Activated CD8-positive, alpha-beta memory T cell treated with anti-CD3 and anti-CD28 coated beads, Interleukin-2, amount 50 U/mL, for 24 hours (primary cell): ENCODE measurements around the gene UBE2R2.
"Not testable (repeated sequence)": the region's sequence is repeated elsewhere in the genome, so short reads cannot be mapped to it uniquely, and the experiment has no call there.

Experiments
- DNase-seq: peaks from one replicate; pipeline ENCODE4 v3.0.0-alpha.2; 2020; ENCODE audit errors: extremely low read depth

The UBE2R2 gene

DNA sequence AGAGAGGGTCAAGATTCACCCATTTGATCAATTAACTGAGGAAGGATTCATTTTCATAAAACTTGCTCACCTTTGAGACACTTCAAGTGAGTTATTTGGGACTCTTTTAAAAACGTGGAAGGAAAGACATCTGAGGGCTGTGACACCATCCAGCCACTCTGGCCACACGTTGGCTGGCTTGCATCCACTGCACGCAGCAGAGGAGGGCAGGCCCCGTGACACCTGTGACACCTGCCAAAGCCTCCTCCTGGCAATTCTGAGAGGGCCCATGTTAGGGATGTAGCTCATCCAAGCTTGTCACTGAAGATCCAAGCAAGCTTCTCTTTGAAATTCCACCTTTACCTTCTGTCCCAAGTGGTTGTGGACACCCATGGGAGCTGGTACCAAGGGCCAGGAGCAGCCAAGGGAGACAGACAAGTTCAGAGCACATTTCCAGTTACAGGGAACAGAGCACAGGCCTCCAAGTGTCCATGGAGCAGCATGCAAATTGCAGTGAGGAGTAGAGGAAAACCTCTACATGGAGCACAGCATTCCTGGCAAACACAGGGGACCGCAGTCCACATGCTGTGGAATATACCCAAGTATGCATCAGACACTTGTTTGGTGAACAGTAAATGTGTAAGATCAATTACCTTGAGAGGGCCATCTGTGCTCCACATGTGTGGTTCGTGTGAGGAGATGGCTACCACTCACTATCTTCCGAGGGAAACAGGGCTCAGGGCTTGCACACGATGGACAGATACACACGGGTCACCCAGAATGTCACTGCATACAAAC is 16.8 kb upstream of the UBE2R2 start:
- no peak for DNase-seq

DNA sequence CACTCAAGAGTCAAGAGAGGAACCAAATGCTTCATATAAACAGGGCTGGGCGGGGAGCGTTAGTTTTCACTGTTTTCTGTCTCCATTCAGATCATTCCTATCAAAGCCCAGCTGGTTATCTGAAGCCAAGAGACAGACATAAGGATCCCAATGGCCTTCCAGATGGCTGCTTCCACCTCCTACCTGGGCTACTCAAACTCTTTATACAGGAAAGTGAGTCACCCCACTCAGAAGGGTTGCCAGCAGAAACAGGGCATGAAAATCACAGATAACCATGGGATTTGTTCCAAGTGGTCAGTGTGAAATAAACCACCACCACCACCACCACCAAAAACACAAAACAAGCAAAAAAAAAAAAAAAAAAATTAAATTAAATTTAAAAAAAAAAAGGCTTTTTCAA is 16.1 kb upstream of the UBE2R2 start:
- DNase-seq, result no peak

DNA sequence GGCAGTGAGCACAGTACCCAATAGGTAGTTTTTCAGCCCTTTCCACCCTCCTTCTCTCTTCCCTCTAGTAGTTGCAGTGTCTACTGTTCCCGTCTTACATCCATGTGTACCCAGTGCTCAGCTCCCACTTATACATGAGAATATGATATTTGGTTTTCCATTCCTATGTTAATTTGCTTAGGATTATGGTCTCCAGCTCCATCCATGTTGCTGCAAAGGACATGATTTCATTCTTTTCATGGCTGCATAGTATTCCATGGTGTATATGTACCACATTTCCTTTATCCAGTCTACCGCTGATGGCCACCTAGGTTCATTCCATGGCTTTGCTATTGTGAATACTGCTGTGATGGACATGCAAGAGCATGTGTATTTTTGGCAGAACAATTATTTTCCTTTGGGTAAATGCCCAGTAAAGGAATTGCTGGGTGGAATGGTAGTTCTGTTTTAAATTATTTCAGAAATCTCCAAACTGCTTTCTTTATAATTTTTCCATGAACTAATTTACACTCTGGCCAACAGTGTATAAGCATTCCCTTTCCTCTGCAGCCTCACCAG is 14.9 kb upstream of the UBE2R2 start:
- DNase-seq, result not testable (repeated sequence)

DNA sequence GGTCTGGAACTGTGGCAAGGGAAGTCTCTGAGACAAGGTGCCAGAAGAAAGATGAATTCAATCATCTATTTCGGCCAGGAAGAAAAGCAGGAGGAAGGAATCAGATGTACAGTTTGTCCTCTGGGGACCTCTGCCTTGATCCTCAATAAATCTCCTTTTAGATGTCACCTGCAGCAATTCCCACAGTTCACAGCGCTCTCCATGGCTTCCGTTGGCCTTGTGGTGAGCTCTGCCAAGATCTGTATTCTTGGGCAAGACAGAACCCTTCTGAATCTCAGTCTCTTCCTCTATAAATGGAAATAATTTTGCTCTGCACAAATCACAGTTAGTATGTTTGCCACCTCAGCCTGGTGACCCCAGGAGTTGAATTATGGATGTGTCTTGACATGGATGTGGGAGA is 12.8 kb upstream of the UBE2R2 start:
- DNase-seq, result not testable (repeated sequence)

DNA sequence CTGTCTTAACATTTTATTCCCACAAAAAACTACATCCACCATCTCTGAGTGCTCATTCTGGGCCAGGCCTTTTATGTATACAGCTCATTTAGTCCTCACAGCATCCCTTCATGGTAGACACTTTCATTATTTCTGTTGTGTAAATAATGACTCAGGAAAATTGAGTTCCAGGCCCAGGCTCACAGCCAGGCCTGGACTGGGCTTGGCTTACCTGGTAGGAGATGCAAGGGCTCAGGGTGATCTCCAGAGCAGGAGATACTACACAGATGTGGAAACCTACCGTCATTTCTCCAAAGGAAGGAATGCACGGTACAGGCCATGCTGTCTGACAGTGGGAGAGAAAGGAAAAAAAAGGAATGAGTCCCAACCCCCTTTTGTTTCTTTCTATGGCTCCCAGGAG is 9.8 kb upstream of the UBE2R2 start:
- not testable (repeated sequence) for DNase-seq

DNA sequence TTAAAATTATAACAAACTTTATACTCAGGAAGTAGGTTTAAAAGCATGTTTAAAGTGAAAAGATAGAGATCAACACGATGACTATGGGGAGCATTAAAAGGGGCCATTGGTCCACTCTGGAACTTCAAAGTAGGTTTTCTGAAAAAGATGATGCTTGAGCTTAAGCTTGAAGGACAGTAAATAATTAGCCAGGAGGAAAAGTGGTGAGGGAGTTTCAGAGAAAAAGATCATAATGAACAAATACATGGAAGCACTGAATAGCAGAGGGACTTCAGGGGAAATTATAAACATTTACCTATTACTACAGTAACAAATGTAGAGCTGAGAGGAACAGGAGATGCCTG is 8.0 kb upstream of the UBE2R2 start:
- not testable (repeated sequence) for DNase-seq

DNA sequence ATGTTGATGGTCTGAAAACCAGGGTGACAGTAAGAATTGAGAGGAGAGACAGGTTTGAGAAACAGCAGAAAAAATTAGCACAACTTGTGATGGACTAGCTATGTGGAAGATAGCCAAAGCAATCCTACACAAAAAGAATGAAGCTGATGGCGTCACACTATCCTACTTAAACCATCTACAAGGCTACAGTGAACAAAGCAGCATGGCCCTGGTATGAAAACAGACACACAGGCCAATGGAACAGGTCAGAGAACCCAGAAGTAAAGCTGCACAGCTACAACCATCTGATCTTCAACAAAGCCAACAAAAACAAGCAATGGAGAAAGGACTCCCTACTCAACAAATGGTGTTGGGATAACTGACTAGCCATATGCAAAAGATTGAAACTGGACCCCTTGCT is 7.5 kb upstream of the UBE2R2 start:
- DNase-seq, result no peak

DNA sequence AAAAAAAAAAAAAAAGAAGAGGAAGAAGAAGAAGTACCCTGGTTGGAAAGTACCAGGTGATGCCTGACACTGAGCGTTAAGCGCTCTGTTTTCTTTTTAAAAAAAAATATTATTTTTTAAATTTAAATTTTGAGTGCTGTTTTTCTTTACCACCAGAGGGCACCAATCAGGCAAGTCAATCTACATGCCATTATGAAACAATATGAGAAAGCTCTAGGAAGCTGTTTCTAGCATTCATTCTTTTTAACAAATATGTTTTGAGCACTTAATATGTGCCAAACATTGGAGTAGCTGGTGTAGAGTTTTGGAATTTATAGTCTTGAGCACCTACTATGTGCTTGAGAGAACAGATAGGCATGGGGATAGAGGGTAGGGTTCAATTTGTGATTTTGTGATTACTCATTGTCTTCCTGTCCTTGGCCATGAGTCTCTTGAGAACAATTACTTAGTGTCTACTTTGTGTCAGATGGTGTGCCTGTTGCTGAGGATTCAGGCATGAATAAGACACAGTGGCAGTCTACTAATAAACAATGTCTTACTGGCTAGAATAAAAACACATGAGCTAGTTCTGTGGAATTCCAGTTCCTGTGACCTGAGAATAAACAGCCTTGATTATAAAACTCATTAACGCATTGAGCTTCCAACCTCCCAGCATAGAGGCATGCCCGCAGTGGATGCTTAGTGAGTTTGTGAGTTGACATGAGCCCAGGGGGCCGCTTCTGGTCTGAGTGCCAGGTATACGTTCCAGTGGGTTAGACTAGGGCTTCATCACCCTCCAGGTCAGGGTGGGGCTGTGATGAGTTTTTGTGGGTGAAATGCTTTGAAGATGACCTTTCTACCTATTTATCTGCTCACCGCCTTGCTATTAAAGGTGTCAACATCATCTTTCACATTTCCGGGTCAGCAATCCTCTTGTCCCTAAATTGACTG is 3.0 kb upstream of the UBE2R2 start:
- no peak for DNase-seq

DNA sequence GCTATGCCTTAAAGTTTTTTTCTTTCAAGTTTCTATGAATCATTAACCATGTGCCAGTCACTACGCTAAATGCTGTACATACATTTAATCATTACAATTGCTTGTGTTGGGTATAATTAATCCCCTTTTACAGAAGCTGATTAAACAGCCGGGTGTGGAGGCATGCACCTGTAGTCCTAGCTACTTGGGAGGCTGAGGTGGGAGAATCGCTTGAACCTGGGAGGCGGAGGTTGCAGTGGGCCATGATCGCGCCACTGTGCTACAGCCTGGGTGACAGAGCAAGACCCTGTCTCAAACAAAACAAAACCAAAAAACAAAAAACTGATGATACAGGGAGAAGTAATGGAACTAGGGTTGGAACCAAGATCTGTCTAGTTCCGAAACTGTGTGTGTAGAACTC is 1.2 kb upstream of the UBE2R2 start:
- DNase-seq, result no peak

DNA sequence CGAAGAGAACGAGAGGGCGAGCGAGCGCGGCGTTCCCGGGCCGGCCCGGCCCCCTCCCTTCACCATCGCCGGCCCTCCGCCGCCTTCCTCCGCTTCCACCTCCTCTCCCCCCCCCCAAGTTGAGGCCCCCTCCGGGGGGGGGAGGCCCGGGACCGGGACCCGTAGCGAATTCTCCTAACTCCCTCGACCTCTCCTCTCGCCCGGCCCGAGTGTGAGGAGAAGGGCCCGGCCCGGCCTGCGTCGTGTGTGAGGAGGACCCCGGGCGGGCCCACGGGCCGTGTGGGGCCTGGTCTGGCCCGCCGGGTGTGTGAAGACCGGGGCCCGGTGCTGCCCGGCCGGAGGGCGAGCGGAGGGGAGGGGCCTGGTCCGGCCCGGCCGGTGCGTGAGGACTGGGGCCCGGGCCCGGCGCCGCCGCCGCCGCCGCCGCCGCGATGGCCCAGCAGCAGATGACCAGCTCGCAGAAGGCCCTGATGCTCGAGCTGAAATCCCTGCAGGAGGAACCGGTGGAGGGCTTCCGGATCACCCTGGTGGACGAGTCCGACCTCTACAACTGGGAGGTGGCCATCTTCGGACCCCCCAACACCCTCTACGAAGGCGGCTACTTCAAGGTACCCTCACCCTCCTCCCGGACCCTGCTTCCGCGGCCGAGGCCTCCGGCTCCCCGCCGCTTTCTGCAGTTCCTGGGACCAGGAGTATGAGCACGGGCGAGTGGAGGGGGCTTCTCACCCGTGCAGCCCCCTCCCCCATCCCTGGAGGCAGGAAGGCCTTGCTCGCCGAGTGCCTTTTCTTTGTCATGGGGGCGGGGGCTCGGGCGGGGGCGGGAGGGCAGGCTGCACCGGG is 587 bp downstream of the UBE2R2 start:
- DNase-seq, result no peak

DNA sequence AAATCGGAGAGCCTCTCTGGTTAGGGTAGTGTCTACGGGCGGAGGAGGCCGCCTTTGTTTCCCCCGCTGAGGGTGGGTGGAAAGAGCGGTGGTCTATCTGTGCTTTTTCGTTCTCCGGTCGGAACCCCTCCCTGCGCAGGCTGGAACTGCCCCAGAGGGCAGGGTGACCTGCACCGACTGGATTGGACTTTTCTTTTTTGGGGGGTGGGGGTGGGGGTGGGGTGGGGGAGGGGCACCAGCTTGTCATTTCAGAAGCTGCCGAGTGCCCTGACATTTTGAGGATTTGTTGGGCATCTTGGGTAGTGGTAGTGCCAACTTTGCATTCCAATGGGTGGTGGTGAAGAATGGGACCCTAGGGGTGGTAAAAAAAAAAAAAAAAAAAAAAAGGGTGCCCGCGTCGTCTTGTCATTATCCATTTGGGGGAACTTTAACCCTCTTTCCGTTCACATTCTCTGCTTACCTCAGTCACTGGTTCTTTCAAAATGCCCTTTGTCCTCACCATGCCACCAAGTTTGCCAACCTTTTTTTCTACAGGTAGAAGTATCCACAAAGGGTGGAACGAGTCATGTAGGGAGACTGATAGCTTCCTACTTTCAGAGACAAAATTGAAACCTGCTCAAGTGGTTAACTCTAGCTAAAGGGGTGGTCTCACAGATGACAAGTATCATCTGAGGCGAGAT is 1.3 kb downstream of the UBE2R2 start:
- DNase-seq, result no peak

DNA sequence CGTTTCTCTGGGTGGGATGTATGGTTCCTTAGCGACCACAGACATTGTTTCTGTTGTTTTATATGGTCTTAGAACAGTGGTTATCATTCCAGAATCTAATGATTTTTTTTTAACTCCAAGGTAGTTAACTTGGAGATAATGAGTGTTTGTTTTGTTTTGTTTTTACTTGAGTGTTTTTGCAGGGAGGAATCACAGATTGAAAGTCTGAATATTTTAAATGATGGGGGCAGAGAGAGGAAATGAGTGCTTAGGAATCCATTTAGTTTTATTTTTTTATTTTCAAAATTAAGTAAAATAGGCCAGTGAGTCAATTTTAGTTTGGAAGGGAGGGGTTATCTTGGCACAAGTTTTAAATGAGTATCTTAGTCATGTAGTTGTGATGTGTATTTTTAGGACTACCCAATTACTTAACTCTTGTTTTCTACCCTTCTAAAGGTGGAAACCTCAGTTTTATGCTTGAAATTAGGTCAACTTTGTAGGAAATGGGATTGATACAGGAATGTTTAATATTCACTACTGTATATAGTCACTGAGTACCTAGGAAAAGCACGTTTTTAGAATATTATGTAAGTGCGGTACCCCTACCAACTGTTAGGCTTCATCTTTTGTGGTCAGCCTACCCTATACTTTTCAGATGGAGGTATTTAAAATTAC is 2.0 kb downstream of the UBE2R2 start:
- DNase-seq, result no peak

DNA sequence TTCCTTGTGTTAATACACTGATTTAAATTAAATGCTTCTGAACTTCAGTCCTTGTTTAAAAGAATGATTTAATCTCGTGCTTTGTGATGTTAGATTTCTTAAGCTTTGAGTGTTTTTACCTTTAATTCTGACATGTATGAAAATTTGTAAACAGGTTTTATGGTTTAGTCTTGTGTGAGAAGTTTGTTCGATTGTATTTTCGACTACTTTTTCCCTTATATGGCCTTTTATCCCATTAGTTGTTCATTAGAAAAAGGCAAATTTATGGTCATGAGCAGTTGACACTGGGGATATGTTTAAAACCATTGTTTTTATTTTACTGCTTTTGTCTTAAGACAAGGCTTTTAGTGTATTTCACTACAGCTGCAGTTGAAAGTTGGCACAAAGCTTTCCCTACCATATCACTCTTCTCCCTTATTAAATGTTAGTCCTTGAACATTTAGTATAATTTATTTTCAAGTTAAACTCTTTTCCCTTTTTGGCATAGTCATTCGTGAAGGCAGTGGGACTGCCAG is 3.3 kb downstream of the UBE2R2 start:
- no peak for DNase-seq

DNA sequence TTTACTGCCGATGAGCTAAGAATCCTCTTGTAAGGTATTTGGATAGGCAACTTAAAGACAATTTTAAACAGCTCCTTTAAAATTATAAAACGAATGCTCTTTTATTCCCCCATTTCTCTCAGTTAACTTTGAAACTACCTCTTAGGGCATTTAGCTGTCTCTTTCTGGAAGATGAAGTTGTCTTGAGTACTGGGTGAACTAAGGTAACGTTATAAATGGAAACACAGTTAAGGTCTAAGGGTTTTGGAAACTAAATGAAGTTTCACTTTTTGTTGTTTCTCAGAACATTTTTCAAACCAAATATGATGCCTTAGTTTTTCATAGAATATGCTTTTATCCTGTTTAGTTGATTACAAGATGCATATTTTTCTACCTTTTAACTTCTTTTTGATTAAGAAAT is 6.8 kb downstream of the UBE2R2 start:
- DNase-seq, result no peak

DNA sequence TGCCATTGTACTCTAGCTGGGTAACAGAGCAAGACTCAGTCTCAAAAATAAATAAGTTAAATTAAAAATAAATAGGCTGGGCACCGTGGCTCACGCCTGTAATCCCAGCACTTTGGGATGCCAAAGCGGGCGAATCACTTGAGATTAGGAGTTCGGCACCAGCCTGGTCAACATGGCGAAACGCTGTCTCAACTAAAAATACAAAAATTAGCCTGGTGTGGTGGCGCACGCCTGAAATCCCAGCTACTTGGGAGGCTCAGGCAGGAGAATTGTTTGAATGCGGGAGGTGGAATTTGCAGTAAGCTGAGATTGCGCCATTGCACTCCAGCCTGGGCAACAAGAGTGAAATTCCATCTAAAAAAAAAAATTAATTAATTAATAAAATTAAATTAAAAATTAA is 10.3 kb downstream of the UBE2R2 start:
- not testable (repeated sequence) for DNase-seq

DNA sequence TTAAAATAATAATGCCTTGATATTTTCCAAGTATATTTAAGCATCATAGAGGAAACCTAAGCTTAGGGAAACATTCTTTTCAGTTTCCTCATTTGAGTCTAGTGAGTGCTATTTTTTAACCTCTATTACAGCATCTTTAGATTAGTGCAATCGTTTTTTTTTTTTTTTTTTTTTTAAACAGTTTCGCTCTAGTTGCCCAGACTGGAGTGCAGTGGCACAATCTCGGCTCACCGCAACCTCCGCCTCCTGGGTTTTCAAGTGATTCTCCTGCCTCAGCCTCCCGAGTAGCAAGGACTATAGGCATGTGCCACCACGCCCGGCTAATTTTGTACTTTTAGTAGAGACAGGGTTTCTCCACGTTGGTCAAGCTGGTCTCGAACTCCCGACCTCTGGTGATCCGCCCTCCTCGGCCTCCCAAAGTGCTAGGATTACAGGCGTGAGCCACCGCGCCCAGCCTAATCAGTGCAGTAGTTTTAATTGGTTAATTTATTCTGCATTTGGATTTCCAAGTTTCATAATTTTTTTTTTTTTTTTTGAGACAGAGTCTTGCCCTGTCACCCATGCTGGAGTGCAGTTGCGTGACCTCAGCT is 12.8 kb downstream of the UBE2R2 start:
- not testable (repeated sequence) for DNase-seq

DNA sequence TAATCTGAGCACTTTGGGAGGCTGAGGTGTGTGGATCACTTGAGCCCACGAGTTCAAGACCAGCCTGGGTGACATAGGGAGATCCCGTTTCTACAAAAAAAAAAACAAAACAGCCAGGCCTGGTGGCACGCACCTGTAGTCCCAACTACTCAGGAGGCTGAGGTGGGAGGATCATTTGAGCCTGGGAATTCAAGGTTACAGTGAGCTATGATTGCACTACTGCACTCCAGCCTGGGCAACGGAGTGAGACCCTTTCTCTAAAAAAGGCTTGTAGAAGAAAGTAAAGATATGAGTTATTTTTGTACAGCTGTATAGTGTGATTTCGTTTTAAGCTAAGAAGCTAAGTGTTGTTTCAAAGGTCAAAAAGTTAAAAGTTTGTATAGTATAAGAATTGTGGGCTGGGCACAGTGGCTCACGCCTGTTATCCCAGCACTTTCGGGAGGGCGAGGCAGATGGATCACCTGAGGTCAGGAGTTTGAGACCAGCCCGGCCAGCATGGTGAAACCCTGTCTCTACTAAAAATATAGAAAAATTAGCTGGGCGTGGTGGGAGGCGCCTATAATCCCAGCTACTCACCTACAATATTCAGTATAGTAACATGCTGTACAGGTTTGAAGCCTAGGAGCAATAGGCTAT is 18.8 kb downstream of the UBE2R2 start:
- DNase-seq, result no peak

DNA sequence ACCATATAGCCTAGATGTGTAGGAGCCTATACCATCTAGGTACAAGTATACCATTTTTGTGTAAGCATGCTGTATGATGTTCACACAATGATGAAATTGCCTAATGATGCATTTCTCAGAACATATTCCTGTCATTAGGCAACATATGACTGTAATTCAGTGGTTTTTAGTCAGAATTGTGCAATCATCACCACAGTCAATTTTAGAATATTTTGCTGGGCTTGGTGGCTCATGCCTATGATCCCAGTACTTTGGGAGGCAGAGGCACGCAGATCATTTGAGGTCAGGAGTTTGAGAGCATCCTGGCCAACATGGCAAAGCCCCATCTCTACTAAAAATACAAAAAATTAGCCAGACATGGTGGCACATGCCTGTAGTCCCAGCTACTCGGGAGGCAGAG is 19.3 kb downstream of the UBE2R2 start:
- DNase-seq, result not testable (repeated sequence)

DNA sequence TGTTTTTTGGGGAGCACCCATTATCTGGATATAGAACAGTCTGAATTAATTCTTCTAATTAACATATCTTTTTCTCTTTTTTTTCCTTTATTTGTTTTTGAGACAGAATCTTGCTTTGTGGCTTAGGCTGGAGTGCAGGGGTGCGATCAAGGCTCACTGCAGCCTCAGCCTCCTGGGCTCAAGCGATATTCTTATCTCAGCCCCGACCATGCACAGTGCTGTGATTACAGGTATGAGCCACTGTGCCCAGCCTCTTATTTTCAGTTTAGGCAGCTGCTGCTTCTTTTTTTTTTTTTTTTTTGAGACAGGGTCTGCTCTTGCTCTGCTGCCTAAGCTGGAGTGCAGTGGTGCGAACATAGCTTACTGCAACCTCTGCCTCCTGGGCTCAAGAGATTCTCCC is 20.2 kb downstream of the UBE2R2 start:
- no peak for DNase-seq

DNA sequence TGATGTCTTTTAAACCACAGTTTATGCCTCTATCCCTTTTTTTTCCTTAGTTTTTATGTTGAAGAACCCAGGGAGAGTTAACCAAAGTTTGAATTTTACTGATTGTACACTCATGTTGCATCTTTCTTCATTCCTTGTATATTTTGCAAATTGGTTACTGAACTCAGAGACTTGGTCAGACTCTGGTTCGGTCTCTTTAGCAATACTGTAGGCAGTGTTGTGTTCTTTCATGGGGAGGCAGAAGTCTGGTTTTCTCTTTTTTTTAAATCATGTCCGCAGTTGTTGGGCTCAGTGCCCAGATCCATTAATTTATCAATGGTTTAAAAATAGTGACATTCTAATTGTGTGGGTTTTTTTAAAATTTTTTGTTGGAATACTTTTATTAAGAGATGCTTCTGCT is 23.4 kb downstream of the UBE2R2 start:
- DNase-seq, result no peak
